ENCODE results near the gene CSNK1E. TPM values are rescaled to one million over a fixed set of nuclear protein-coding genes. Genes with fewer than 3 reads are reported as not detected.
A peak's percentile ranks its signal among the peaks of the same experiment; 100 is the strongest.

CSNK1E gene
- total and polyA plus RNA-seq, 2 of the 4 experiments (the other 2 are of a cell fraction) = 116 to 276 TPM

GRCh38 chr22:38296372-38296771 lies 20.9 kb downstream of the CSNK1E start:
- Histone ChIP-seq H4K91ac (ENCODE audit: insufficient read depth, low read depth, low read length) (no peak overlapping the region), H3K18ac (ENCODE audit: low read depth, low read length) (no peak overlapping the region), H2BK5ac (ENCODE audit: low read depth, low read length, poor library complexity, severe bottlenecking) (no peak overlapping the region), H3K36me3 (ENCODE audit: control insufficient read depth, insufficient read depth, low read length) (peaks cover 96% of the 10 kb centered on the region), H3K4me3 (ENCODE audit: insufficient read depth, low read depth, low read length) (no peak overlapping the region), H3K9me3 (ENCODE audit: control insufficient read depth, insufficient read depth, low read length) (no peaks in the 10 kb centered on the region), H3K9ac (ENCODE audit: low read depth, low read length) (no peak overlapping the region), H4K8ac (ENCODE audit: low read depth in 2 of 2, low read length in 2 of 2) (no peak overlapping the region), H4K20me1 (ENCODE audit: insufficient read depth, low read length) (peaks cover 93% of the 10 kb centered on the region), H3K23ac (ENCODE audit: low read depth, low read length) (no peak overlapping the region), H3K4ac (ENCODE audit: low read depth, low read length) (no peak overlapping the region), H2AFZ (replicated peaks; ENCODE audit: low read length, poor library complexity) (no peak overlapping the region), H3K9me1 (ENCODE audit: insufficient read depth, low read length) (no peaks in the 10 kb centered on the region), H2BK120ac (ENCODE audit: low read depth, low read length) (no peak overlapping the region), H2BK15ac (ENCODE audit: low read depth, low read length) (no peak overlapping the region), H2AK5ac (ENCODE audit: low read depth, low read length) (no peak overlapping the region), H2BK20ac (ENCODE audit: low read depth, low read length) (no peak overlapping the region), H3K79me1 (ENCODE audit: low read depth in 1 of 2, low read length in 2 of 2) (peaks cover 30 to 91% of the 10 kb centered on the region in 2 experiments), H2AK9ac (replicated peaks; ENCODE audit: low read depth, low read length, poor library complexity) (peak overlapping the region; percentile 76), H4K5ac (ENCODE audit: low read depth, low read length) (no peak overlapping the region), H3K4me1 (ENCODE audit: control insufficient read depth, insufficient read depth, low read length) (peaks cover 3% of the 10 kb centered on the region; the same call in 1 of the 2 replicates), H3K56ac (ENCODE audit: extremely low read depth, insufficient read depth, low read length) (no peak overlapping the region), H3K4me2 (ENCODE audit: low read depth, low read length) (no peak overlapping the region), H3K27me3 (ENCODE audit: control insufficient read depth, insufficient read depth, low read length) (no peaks in the 10 kb centered on the region), H3K27ac (ENCODE audit: insufficient read depth, low read length) (no peak overlapping the region), H3K14ac (replicated peaks; ENCODE audit: low read depth, low read length) (no peak overlapping the region)
- TF ChIP-seq MAZ (IDR thresholded peaks at IDR 0.05; ENCODE audit: borderline replicate concordance, low read depth, low read length) (no peak), NFE2L2 (IDR thresholded peaks at IDR 0.05; ENCODE audit: low read depth, low read length) (no peak), CHD1 (IDR thresholded peaks at IDR 0.05; ENCODE audit: low read depth, low read length) (no peak), MAFK (IDR thresholded peaks at IDR 0.05; ENCODE audit: low read depth, low read length) (no peak), ELK1 (IDR thresholded peaks at IDR 0.05; ENCODE audit: borderline replicate concordance, low read depth, low read length) (no peak), CEBPB (IDR thresholded peaks at IDR 0.05; ENCODE audit: low read depth, low read length) (no peak), RAD21 (IDR thresholded peaks at IDR 0.05; ENCODE audit: low read length) (no peak), RFX5 (IDR thresholded peaks at IDR 0.05; ENCODE audit: low read depth, low read length) (no peak)
- intact Hi-C loops (cut with micrococcal nuclease) = no loop called here
- no TSS peak for BruUV-seq (replicated peaks)
- POLR2A ChIA-PET (ENCODE audit: unreplicated experiment) = no interaction called here
- in situ Hi-C loops (cut with MboI; ENCODE audit: low sequenced_read_pairs) = no loop called here
- dilution Hi-C loops (cut with HindIII; ENCODE audit: low sequenced_read_pairs, unreplicated experiment) = no loop called here
- CTCF ChIA-PET = no interaction called here
- ATAC-seq (ENCODE audit: low read depth) = no peak
- WGBS, 2 experiments (ENCODE audit: extremely low coverage in 2 of 2, insufficient read length in 1 of 2) = 84% methylated on average over 3 of the region's 4 CpGs; no CpG with 5 or more reads in 1 of the 2 experiments
- DNase-seq = no peak

Data from IMR-90 (cell line).